ENCODE results near the gene FHOD3.

FHOD3 gene

GRCh38 chr18:36376361-36376760 is 78.8 kb downstream of the FHOD3 start:
- TF ChIP-seq, protein P1, sequence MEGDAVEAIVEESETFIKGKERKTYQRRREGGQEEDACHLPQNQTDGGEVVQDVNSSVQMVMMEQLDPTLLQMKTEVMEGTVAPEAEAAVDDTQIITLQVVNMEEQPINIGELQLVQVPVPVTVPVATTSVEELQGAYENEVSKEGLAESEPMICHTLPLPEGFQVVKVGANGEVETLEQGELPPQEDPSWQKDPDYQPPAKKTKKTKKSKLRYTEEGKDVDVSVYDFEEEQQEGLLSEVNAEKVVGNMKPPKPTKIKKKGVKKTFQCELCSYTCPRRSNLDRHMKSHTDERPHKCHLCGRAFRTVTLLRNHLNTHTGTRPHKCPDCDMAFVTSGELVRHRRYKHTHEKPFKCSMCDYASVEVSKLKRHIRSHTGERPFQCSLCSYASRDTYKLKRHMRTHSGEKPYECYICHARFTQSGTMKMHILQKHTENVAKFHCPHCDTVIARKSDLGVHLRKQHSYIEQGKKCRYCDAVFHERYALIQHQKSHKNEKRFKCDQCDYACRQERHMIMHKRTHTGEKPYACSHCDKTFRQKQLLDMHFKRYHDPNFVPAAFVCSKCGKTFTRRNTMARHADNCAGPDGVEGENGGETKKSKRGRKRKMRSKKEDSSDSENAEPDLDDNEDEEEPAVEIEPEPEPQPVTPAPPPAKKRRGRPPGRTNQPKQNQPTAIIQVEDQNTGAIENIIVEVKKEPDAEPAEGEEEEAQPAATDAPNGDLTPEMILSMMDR (IDR thresholded peaks at IDR 0.05; ENCODE audit: insufficient read depth, low read depth, low read length, missing control alignments) = no peak
- no peak overlapping the region for H3K4me3 ChIP-seq (ENCODE audit: low read depth, low read length)
- peak; percentile 53 for DNase-seq (ENCODE audit: low read depth)

- no peak overlapping the region for H3K4me3 ChIP-seq (ENCODE audit: low read depth, low read length)
- TF ChIP-seq, protein P1 (IDR thresholded peaks at IDR 0.05; ENCODE audit: insufficient read depth, low read depth, low read length, missing control alignments) = no peak
- no peak for DNase-seq (ENCODE audit: low read depth)
Measured at GRCh38 chr18:36377626-36378025, 80.1 kb downstream of the FHOD3 start.

DNA sequence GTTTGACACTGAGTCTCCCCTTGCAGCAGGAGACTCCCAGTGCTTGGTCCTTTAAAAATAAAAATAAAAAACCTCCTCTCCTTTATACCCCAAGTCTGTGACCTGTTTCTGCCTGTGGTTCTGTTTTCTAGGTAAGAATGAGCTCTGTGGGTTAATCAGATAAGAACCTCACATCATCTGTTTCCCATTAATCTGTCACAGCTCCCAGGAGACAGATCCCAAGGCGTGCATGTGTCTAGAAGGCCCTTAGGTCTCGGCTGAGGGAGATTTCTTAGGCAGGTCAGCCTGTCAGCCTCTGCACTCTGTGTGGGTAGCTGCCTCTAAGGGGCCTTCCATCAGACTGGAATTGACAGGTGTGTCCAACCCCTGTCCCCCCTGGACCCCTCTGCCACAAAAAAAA is 80.7 kb downstream of the FHOD3 start:
- TF ChIP-seq, protein P1 (IDR thresholded peaks at IDR 0.05; ENCODE audit: insufficient read depth, low read depth, low read length, missing control alignments) = no peak
- DNase-seq (ENCODE audit: low read depth) = no peak
- no peak overlapping the region for H3K4me3 ChIP-seq (ENCODE audit: low read depth, low read length)

DNA sequence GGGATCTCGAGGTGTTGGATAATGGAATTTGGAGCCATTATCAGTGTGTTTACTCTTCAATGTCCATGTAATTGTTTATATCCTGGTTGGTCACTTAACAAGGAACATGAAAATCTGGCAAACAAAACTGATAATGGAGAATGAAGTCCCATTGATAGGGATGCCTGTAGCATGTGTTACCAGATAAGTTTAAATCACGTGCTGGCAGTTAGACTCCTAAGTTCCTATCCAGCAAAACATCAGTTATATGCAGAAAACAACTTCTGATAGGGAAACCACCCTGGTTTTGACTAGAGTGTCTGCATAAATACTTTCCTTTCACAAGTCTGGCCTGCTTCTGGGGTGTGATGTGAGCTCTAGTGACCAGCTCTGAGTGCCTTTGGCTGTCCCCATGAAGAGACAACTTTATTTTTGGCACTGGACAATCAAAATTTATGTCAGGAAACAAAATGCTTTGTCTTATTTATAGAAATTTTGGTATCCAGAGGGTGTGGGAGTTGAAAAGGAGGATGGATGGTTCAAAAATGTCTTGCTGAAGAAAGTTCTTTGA is 82.0 kb downstream of the FHOD3 start:
- TF ChIP-seq, protein P1 (IDR thresholded peaks at IDR 0.05; ENCODE audit: insufficient read depth, low read depth, low read length, missing control alignments) = no peak
- no peak overlapping the region for H3K4me3 ChIP-seq (ENCODE audit: low read depth, low read length)
- peak; percentile 28 for DNase-seq (ENCODE audit: low read depth)

- no peak overlapping the region for H3K4me3 ChIP-seq (ENCODE audit: low read depth, low read length)
- TF ChIP-seq, protein P1 (IDR thresholded peaks at IDR 0.05; ENCODE audit: insufficient read depth, low read depth, low read length, missing control alignments) = no peak
- no peak for DNase-seq (ENCODE audit: low read depth)
Measured at GRCh38 chr18:36380173-36380827, 82.8 kb downstream of the FHOD3 start.

DNA sequence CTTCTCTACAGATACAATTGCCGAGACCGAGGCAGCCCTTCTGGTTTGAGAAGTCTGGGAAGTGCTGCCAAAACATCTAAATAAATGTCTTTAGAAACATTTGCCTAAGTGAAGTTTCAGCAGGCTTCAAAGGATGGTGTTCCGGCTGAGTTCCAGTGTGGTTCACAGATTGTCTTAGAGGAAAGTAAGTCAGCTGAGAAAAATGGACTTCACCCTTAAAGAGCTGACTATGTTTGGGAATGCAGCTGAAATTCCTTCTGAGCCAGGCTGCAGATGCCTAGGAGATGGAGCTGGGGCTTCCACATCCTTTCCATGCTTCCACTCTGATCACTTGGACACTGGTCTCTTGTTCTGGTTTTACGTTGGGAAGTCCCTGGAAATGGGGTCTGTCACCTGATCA is 83.6 kb downstream of the FHOD3 start:
- TF ChIP-seq, protein P1 (IDR thresholded peaks at IDR 0.05; ENCODE audit: insufficient read depth, low read depth, low read length, missing control alignments) = no peak
- no peak for DNase-seq (ENCODE audit: low read depth)
- H3K4me3 ChIP-seq (ENCODE audit: low read depth, low read length) = no peak overlapping the region

GRCh38 chr18:36382854-36383253 is 85.3 kb downstream of the FHOD3 start:
- no peak for DNase-seq (ENCODE audit: low read depth)
- TF ChIP-seq, protein P1 (IDR thresholded peaks at IDR 0.05; ENCODE audit: insufficient read depth, low read depth, low read length, missing control alignments) = no peak
- no peak overlapping the region for H3K4me3 ChIP-seq (ENCODE audit: low read depth, low read length)
